Measurements from ENCODE around the gene C12orf50. TPM values are rescaled to one million over a fixed set of nuclear protein-coding genes. Genes with fewer than 3 reads are reported as not detected.

C12orf50 gene
- total and polyA plus RNA-seq, 2 of the 8 experiments (the other 6 are each of a cell fraction or from before 2014, with no cell fraction given): not detected

GRCh38 chr12:87953256-87953860 is 75.8 kb downstream of the C12orf50 start:
- H2AK5ac ChIP-seq (ENCODE audit: low read depth, low read length): no peak overlapping the region
- no peak overlapping the region for H4K8ac ChIP-seq (ENCODE audit: extremely low read depth, insufficient read depth, low read length)
- H3K79me1 ChIP-seq (ENCODE audit: low read depth, low read length): no peaks in the 10 kb centered on the region
- H3K9ac ChIP-seq (replicated peaks in 1 of 4; ENCODE audit: extremely low read depth in 1 of 4, low read depth in 3 of 4, low read length in 3 of 4): no peak overlapping the region
- no peak for FAIRE-seq
- H4K91ac ChIP-seq (replicated peaks; ENCODE audit: insufficient read length, low read length): no peak overlapping the region
- no peak for DNase-seq (ENCODE audit: low read depth in 1 of 2, low spot score in 2 of 2)
- H2BK5ac ChIP-seq (ENCODE audit: low read depth, low read length): no peak overlapping the region
- H3K27ac ChIP-seq (ENCODE audit: low read depth, low read length): no peak overlapping the region
- 12% methylated on average over 3 of the region's 3 CpGs; no CpG with 5 or more reads in 1 of the 2 experiments for WGBS, 2 experiments (ENCODE audit: extremely low coverage in 1 of 2, insufficient coverage in 1 of 2, insufficient read length in 1 of 2, insufficient replicate concordance in 2 of 2, low coverage in 1 of 2, low lambda C conversion rate in 2 of 2, missing lambda C conversion rate in 1 of 2)
- H2BK15ac ChIP-seq (ENCODE audit: low read length): no peak overlapping the region
- H3K56ac ChIP-seq (replicated peaks; ENCODE audit: insufficient read length, low read depth, low read length): no peak overlapping the region
- H3K9me3 ChIP-seq (ENCODE audit: insufficient read depth in 2 of 2, low read depth in 1 of 2, low read length in 1 of 2): no peaks in the 10 kb centered on the region
- H3K36me3 ChIP-seq (ENCODE audit: control insufficient read depth in 2 of 4, insufficient read depth in 4 of 4, low read length in 3 of 4): no peaks in the 10 kb centered on the region
- no peak overlapping the region for H2BK12ac ChIP-seq (ENCODE audit: low read depth, low read length)
- no peaks in the 10 kb centered on the region for H3K4me1 ChIP-seq (replicated peaks in 1 of 4; ENCODE audit: control insufficient read depth in 3 of 4, insufficient read depth in 4 of 4, low read length in 3 of 4)
- no peak overlapping the region for H3K14ac ChIP-seq (ENCODE audit: insufficient read length)
- peak; percentile 78 to 85 for TF ChIP-seq RAD21 (IDR thresholded peaks at IDR 0.05 in 1 of 2, conservative IDR thresholded peaks at IDR 0.05 in 1 of 2; ENCODE audit: low read depth in 2 of 2, low read length in 2 of 2)
- TF ChIP-seq BRCA1 (IDR thresholded peaks at IDR 0.05; ENCODE audit: low read depth, low read length): no peak
- no peak for TF ChIP-seq CBX5 (IDR thresholded peaks at IDR 0.05; ENCODE audit: low read depth, low read length)
- no peak for TF ChIP-seq SIRT6 (IDR thresholded peaks at IDR 0.05; ENCODE audit: low read length)
- no peak for TF ChIP-seq CEBPB (IDR thresholded peaks at IDR 0.05; ENCODE audit: low read depth, low read length)
- TF ChIP-seq ASH2L (IDR thresholded peaks at IDR 0.05; ENCODE audit: low read length): no peak
- no peak for TF ChIP-seq SIX5 (IDR thresholded peaks at IDR 0.05; ENCODE audit: low read depth, low read length)
- TF ChIP-seq CTCF (IDR thresholded peaks at IDR 0.05; ENCODE audit: control extremely low read depth in 1 of 3, insufficient read depth in 1 of 3, low read depth in 1 of 3, low read length in 3 of 3): peak in 2 of 3 experiments; percentile 38 to 68; a peak in 2 of 4 replicates
- ChIA-PET CTCF (ENCODE audit: partially characterized antibody) (interaction anchor here (0.6 to 2.3 kb wide), 17 partner anchors 8 to 1894 kb away, joined by 3 to 11 read pairs (median 4); no protein-coding TSS in a partner anchor), POLR2A (ENCODE audit: partially characterized antibody) (no interaction called here)
- H2BK20ac ChIP-seq (ENCODE audit: low read length): no peak overlapping the region
- H2BK120ac ChIP-seq (replicated peaks; ENCODE audit: low read depth, low read length): no peak overlapping the region
- no peak overlapping the region for H2AFZ ChIP-seq (ENCODE audit: low read length)
- H3K4me3 ChIP-seq (ENCODE audit: extremely low read depth in 1 of 4, insufficient read depth in 2 of 4, low read depth in 3 of 4, low read length in 4 of 4): no peak overlapping the region
- H3K27me3 ChIP-seq (replicated peaks in 1 of 4; ENCODE audit: control insufficient read depth in 3 of 4, extremely low read depth in 1 of 4, insufficient read depth in 3 of 4, low read length in 3 of 4): no peaks in the 10 kb centered on the region
- H3K23me2 ChIP-seq (ENCODE audit: low read depth, low read length): no peaks in the 10 kb centered on the region; the same call in 1 of the 2 replicates
- no peak overlapping the region for H3K4me2 ChIP-seq (ENCODE audit: insufficient read depth in 1 of 2, low read depth in 2 of 2, low read length in 2 of 2)
- no peaks in the 10 kb centered on the region for H3K79me2 ChIP-seq (ENCODE audit: control insufficient read depth in 1 of 2, insufficient read depth in 2 of 2, low read length in 2 of 2)
- H3K23ac ChIP-seq (ENCODE audit: insufficient read length): no peak overlapping the region
- H4K5ac ChIP-seq (ENCODE audit: insufficient read length, low read depth, low read length): no peak overlapping the region
- H3K4ac ChIP-seq (replicated peaks; ENCODE audit: insufficient read length, low read depth, low read length): no peak overlapping the region
- H3K18ac ChIP-seq (ENCODE audit: extremely low read depth, low read length): no peak overlapping the region
- H4K20me1 ChIP-seq (replicated peaks in 1 of 2; ENCODE audit: control insufficient read depth in 1 of 2, insufficient read depth in 2 of 2, low read length in 2 of 2): no peaks in the 10 kb centered on the region

All from H1 (cell line).